Prostate gland (tissue), 2 donors: Measurements from ENCODE around the gene WWC2. TPM values are rescaled to one million over a fixed set of nuclear protein-coding genes. Genes with fewer than 3 reads are reported as not detected.
A peak's percentile ranks its signal among the peaks of the same experiment; 100 is the strongest.

ENCODE experiments used
- DNase-seq: peaks from one replicate; pipeline ENCODE4 v3.0.0-alpha.2; 2019; ENCODE audit warnings: low spot score
- H3K27ac ChIP-seq, 2 donors: fragments of 200-600 bp; sonication (generic); 2 replicates each; pipeline ENCODE4 v1.5.1; 2017 to 2019
- H3K27me3 ChIP-seq: fragments of 200-600 bp; sonication (generic); replicated peaks from 2 replicates; pipeline ENCODE4 v1.5.1; 2019; ENCODE audit not compliant: insufficient read depth
- H3K36me3 ChIP-seq, 2 donors: fragments of 200-600 bp; sonication (generic); 1 replicate in 1 of 2; 2 replicates in 1 of 2; pipeline versions ENCODE4 v1.5.1 to v1.8.1; 2017 to 2019
- H3K4me1 ChIP-seq: fragments of 200-600 bp; sonication (generic); replicated peaks from 2 replicates; pipeline ENCODE4 v1.5.1; 2019
- H3K4me3 ChIP-seq, 2 donors: fragments of 200-600 bp; sonication (generic); 2 replicates each; pipeline ENCODE4 v1.5.1; 2017 to 2019
- H3K9me3 ChIP-seq: fragments of 200-600 bp; sonication (generic); 2 replicates; pipeline ENCODE4 v1.5.1; 2017
- POLR2A ChIP-seq: fragments of 450-650 bp; IDR thresholded peaks from one replicate; pipeline ENCODE4 v1.6.1; 2016; ENCODE audit warnings: antibody characterized with exemption, mild to moderate bottlenecking
- POLR2AphosphoS5 ChIP-seq: sonication (generic); formaldehyde crosslinking; IDR thresholded peaks from one replicate; pipeline ENCODE4 v1.6.1; 2017; ENCODE audit warnings: antibody characterized with exemption
- WGBS: methylation state at CpG from one replicate; pipeline ENCODE4 v1.1.5; 2018; 5-methylcytosine and 5-hydroxymethylcytosine counted together
- intact Hi-C: fragments of 100-400 bp; cut with DNase I; formaldehyde crosslinking; loops from one replicate; pipeline ENCODE4 v1.14.2; 2022
- total RNA-seq, 2 donors: library from RNA; depleted of rRNA; stranded (reverse); fragments of >200 nt; gene quantifications; one replicate each; pipeline ENCODE4 v1.1.0, GENCODE V29; 2016
- TF ChIP-seq, protein P1 (sequence below), 4 experiments: fragments of 200-600 bp in 2 of 4; fragments of 450-650 bp in 2 of 4; sonication (generic) in 2 of 4; IDR thresholded peaks; 1 replicate in 3 of 4; 2 replicates in 1 of 4; pipeline ENCODE4 v1.5.1; 2016 to 2019; ENCODE audit warnings: antibody characterized with exemption in 4 of 4, mild to moderate bottlenecking in 2 of 4, moderate library complexity in 2 of 4

WWC2 gene
- total RNA-seq, 2 donors from 2014 or later = 17.6 to 44.1 TPM

GRCh38 chr4:183249854-183250253, 150.8 kb downstream of the WWC2 start:
- intact Hi-C loops = no loop called here
- WGBS = 48% methylated on average over 2 of the region's 2 CpGs

GRCh38 chr4:183250831-183251230, 151.8 kb downstream of the WWC2 start:
- H3K36me3 ChIP-seq = no peaks in the 10 kb centered on the region

More at GRCh38 chr4:183249854-183250253, 150.8 kb downstream of the WWC2 start:
- no peaks in the 10 kb centered on the region for H3K9me3 ChIP-seq
- H3K27ac ChIP-seq = no peak overlapping the region
- peaks cover 6% of the 10 kb centered on the region for H3K4me1 ChIP-seq
- H3K36me3 ChIP-seq = no peaks in the 10 kb centered on the region
- no peaks in the 10 kb centered on the region for H3K27me3 ChIP-seq
- DNase-seq = no peak
- no peak overlapping the region for H3K4me3 ChIP-seq
- TF ChIP-seq POLR2A = no peak
- TF ChIP-seq, protein P1, sequence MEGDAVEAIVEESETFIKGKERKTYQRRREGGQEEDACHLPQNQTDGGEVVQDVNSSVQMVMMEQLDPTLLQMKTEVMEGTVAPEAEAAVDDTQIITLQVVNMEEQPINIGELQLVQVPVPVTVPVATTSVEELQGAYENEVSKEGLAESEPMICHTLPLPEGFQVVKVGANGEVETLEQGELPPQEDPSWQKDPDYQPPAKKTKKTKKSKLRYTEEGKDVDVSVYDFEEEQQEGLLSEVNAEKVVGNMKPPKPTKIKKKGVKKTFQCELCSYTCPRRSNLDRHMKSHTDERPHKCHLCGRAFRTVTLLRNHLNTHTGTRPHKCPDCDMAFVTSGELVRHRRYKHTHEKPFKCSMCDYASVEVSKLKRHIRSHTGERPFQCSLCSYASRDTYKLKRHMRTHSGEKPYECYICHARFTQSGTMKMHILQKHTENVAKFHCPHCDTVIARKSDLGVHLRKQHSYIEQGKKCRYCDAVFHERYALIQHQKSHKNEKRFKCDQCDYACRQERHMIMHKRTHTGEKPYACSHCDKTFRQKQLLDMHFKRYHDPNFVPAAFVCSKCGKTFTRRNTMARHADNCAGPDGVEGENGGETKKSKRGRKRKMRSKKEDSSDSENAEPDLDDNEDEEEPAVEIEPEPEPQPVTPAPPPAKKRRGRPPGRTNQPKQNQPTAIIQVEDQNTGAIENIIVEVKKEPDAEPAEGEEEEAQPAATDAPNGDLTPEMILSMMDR (IDR thresholded peaks at IDR 0.05) = peak in 3 of 4 experiments; percentile 29 to 52 (median 51)
- no peak for TF ChIP-seq POLR2AphosphoS5

DNA sequence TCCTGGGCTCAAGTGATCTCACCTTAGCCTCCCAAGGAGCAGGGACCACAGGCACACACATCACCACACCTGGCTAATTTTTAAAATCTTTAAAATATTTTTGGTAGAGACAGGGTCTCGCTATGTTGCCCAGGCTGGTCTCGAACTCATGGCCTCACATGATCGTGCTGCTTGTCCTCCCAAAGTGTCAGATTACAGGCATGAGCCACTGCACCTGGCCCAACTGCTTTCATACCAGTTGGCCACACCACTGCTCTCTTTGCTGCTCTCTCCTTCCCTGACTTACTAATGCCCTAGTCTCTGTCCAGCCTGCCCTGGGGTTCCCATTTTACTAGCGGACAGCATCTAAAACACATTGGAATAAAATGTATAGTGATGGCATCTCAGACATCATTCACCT, 153.9 kb downstream of the WWC2 start:
- no peaks in the 10 kb centered on the region for H3K36me3 ChIP-seq
- peaks cover 18% of the 10 kb centered on the region for H3K4me1 ChIP-seq
- TF ChIP-seq POLR2AphosphoS5 (no peak), POLR2A (no peak)
- TF ChIP-seq, protein P1 (IDR thresholded peaks at IDR 0.05) = no peak
- no peaks in the 10 kb centered on the region for H3K27me3 ChIP-seq
- no peak for DNase-seq
- H3K9me3 ChIP-seq = no peaks in the 10 kb centered on the region
- no peak overlapping the region for H3K4me3 ChIP-seq
- WGBS = 82% methylated on average over 4 of the region's 4 CpGs
- H3K27ac ChIP-seq = no peak overlapping the region
- intact Hi-C loops = no loop called here

More at GRCh38 chr4:183250831-183251230, 151.8 kb downstream of the WWC2 start:
- intact Hi-C loops = no loop called here
- DNase-seq = no peak
- H3K4me1 ChIP-seq = peaks cover 14% of the 10 kb centered on the region
- no peak for TF ChIP-seq POLR2A
- no peak for TF ChIP-seq POLR2AphosphoS5
- TF ChIP-seq, protein P1 (IDR thresholded peaks at IDR 0.05) = no peak
- H3K4me3 ChIP-seq = no peak overlapping the region
- H3K27me3 ChIP-seq = no peaks in the 10 kb centered on the region
- no peaks in the 10 kb centered on the region for H3K9me3 ChIP-seq
- no peak overlapping the region for H3K27ac ChIP-seq
- WGBS = 98% methylated on average over 2 of the region's 2 CpGs

DNA sequence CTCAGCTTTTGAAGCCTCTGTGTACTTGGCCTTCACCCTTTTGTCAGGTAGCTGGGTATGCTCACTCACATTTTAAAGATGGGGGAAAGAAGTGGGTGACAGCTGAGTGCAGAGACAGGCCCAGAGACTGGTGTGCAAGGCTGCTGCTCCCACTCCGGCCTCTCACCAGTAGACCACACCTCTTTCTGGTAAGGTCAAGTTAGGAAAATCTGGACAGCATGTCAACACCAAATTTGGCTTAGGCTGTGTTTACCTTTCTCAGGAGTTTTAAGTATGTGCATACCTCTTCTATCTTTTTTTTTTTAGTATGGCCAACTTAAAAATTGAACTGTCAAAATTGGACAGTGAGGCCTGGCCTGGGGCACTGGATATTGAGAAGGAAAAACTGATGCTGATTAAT, 154.4 kb downstream of the WWC2 start:
- 76% methylated on average over 1 of the region's 1 CpG for WGBS

DNA sequence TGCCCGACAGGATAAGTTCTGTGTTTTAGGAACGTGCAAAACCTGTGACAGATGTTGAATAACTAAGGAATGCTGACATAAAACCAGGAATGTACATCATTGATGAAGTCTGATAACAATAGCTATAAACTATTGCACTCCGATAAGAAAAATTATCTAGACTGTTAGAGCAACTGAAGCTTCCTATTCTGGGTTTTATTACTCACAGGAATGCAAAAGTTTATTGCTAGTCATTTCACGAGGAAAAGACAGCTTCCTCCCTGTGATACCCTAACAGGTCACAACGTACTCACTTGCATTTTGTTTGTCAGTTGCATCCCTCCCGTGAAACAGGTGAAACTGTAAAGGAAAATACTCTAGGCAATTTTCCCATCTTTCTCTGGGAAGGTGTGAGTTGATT, 155.1 kb downstream of the WWC2 start:
- intact Hi-C loops = no loop called here
- H3K9me3 ChIP-seq = no peaks in the 10 kb centered on the region
- DNase-seq = no peak
- H3K27me3 ChIP-seq = no peaks in the 10 kb centered on the region
- H3K27ac ChIP-seq = no peak overlapping the region
- WGBS = 18% methylated on average over 6 of the region's 6 CpGs
- TF ChIP-seq POLR2AphosphoS5 = no peak
- TF ChIP-seq, protein P1 (IDR thresholded peaks at IDR 0.05) = no peak
- no peak for TF ChIP-seq POLR2A
- H3K4me1 ChIP-seq = peaks cover 18% of the 10 kb centered on the region
- no peak overlapping the region for H3K4me3 ChIP-seq
- H3K36me3 ChIP-seq = no peaks in the 10 kb centered on the region

More for the DNA sequence above, 154.4 kb downstream of the WWC2 start:
- no peak overlapping the region for H3K4me3 ChIP-seq
- H3K9me3 ChIP-seq = no peaks in the 10 kb centered on the region
- no peaks in the 10 kb centered on the region for H3K27me3 ChIP-seq
- no peaks in the 10 kb centered on the region for H3K36me3 ChIP-seq
- intact Hi-C loops = no loop called here
- no peak overlapping the region for H3K27ac ChIP-seq
- no peak for TF ChIP-seq POLR2A
- TF ChIP-seq, protein P1 (IDR thresholded peaks at IDR 0.05) = no peak
- peaks cover 18% of the 10 kb centered on the region for H3K4me1 ChIP-seq
- no peak for DNase-seq
